Testis (tissue), 2 donors: Measurements from ENCODE around the gene OTOF.

ENCODE experiments used
- CTCF ChIP-seq, 3 experiments: fragments of 450-650 bp in 2 of 3; fragments of 200-600 bp in 1 of 3; sonication (generic) in 1 of 3; IDR thresholded peaks; one replicate each; pipeline ENCODE4 v1.5.1; 2016 to 2019; ENCODE audit warnings: antibody characterized with exemption in 3 of 3, mild to moderate bottlenecking in 2 of 3, moderate library complexity in 1 of 3
- POLR2A ChIP-seq: fragments of 450-650 bp; IDR thresholded peaks from one replicate; pipeline ENCODE4 v1.6.1; 2017; ENCODE audit warnings: antibody characterized with exemption, mild to moderate bottlenecking, moderate library complexity

GRCh38 chr2:26492749-26493515, 15.0 kb upstream of the OTOF start:
- TF ChIP-seq CTCF (IDR thresholded peaks at IDR 0.05) (no peak), POLR2A (no peak)
